Prostate gland (tissue), 2 donors: Measurements from ENCODE around the gene MEA1. TPM values are rescaled to one million over a fixed set of nuclear protein-coding genes. Genes with fewer than 3 reads are reported as not detected.
"Not testable (repeated sequence)": the region's sequence is repeated elsewhere in the genome, so short reads cannot be mapped to it uniquely, and the experiment has no call there.

Source experiments
- DNase-seq: peaks from one replicate; pipeline ENCODE4 v3.0.0-alpha.2; 2019; ENCODE audit warnings: low spot score
- H3K27ac ChIP-seq, 2 donors: fragments of 200-600 bp; sonication (generic); 2 replicates each; pipeline ENCODE4 v1.5.1; 2017 to 2019
- H3K27me3 ChIP-seq: fragments of 200-600 bp; sonication (generic); replicated peaks from 2 replicates; pipeline ENCODE4 v1.5.1; 2019; ENCODE audit not compliant: insufficient read depth
- H3K36me3 ChIP-seq, 2 donors: fragments of 200-600 bp; sonication (generic); 1 replicate in 1 of 2; 2 replicates in 1 of 2; pipeline versions ENCODE4 v1.5.1 to v1.8.1; 2017 to 2019
- H3K4me1 ChIP-seq: fragments of 200-600 bp; sonication (generic); replicated peaks from 2 replicates; pipeline ENCODE4 v1.5.1; 2019
- H3K4me3 ChIP-seq, 2 donors: fragments of 200-600 bp; sonication (generic); 2 replicates each; pipeline ENCODE4 v1.5.1; 2017 to 2019
- H3K9me3 ChIP-seq: fragments of 200-600 bp; sonication (generic); 2 replicates; pipeline ENCODE4 v1.5.1; 2017
- POLR2A ChIP-seq: fragments of 450-650 bp; IDR thresholded peaks from one replicate; pipeline ENCODE4 v1.6.1; 2016; ENCODE audit warnings: antibody characterized with exemption, mild to moderate bottlenecking
- POLR2AphosphoS5 ChIP-seq: sonication (generic); formaldehyde crosslinking; IDR thresholded peaks from one replicate; pipeline ENCODE4 v1.6.1; 2017; ENCODE audit warnings: antibody characterized with exemption
- WGBS: methylation state at CpG from one replicate; pipeline ENCODE4 v1.1.5; 2018; 5-methylcytosine and 5-hydroxymethylcytosine counted together
- intact Hi-C: fragments of 100-400 bp; cut with DNase I; formaldehyde crosslinking; loops from one replicate; pipeline ENCODE4 v1.14.2; 2022
- total RNA-seq, 2 donors: library from RNA; depleted of rRNA; stranded (reverse); fragments of >200 nt; gene quantifications; one replicate each; pipeline ENCODE4 v1.1.0, GENCODE V29; 2016
- TF ChIP-seq, protein P1 (sequence below), 4 experiments: fragments of 200-600 bp in 2 of 4; fragments of 450-650 bp in 2 of 4; sonication (generic) in 2 of 4; IDR thresholded peaks; 1 replicate in 3 of 4; 2 replicates in 1 of 4; pipeline ENCODE4 v1.5.1; 2016 to 2019; ENCODE audit warnings: antibody characterized with exemption in 4 of 4, mild to moderate bottlenecking in 2 of 4, moderate library complexity in 2 of 4

MEA1 gene
- total RNA-seq, 2 donors from 2014 or later: 67.9 to 95.9 TPM

- peaks cover 0 to 6% of the 10 kb centered on the region in 2 donors for H3K36me3 ChIP-seq
- H3K27ac ChIP-seq: no peak overlapping the region
- intact Hi-C loops: no loop called here
- WGBS: 92% methylated on average over 17 of the region's 17 CpGs
- no peaks in the 10 kb centered on the region for H3K27me3 ChIP-seq
- no peak overlapping the region for H3K4me3 ChIP-seq
- H3K9me3 ChIP-seq: no peaks in the 10 kb centered on the region
- TF ChIP-seq POLR2AphosphoS5: no peak
- TF ChIP-seq, protein P1, sequence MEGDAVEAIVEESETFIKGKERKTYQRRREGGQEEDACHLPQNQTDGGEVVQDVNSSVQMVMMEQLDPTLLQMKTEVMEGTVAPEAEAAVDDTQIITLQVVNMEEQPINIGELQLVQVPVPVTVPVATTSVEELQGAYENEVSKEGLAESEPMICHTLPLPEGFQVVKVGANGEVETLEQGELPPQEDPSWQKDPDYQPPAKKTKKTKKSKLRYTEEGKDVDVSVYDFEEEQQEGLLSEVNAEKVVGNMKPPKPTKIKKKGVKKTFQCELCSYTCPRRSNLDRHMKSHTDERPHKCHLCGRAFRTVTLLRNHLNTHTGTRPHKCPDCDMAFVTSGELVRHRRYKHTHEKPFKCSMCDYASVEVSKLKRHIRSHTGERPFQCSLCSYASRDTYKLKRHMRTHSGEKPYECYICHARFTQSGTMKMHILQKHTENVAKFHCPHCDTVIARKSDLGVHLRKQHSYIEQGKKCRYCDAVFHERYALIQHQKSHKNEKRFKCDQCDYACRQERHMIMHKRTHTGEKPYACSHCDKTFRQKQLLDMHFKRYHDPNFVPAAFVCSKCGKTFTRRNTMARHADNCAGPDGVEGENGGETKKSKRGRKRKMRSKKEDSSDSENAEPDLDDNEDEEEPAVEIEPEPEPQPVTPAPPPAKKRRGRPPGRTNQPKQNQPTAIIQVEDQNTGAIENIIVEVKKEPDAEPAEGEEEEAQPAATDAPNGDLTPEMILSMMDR (IDR thresholded peaks at IDR 0.05): no peak
- TF ChIP-seq POLR2A: no peak
- no peak for DNase-seq
- peaks cover 7% of the 10 kb centered on the region for H3K4me1 ChIP-seq
Observed at GRCh38 chr6:43050981-43051380, 37.2 kb upstream of the MEA1 start.

DNA sequence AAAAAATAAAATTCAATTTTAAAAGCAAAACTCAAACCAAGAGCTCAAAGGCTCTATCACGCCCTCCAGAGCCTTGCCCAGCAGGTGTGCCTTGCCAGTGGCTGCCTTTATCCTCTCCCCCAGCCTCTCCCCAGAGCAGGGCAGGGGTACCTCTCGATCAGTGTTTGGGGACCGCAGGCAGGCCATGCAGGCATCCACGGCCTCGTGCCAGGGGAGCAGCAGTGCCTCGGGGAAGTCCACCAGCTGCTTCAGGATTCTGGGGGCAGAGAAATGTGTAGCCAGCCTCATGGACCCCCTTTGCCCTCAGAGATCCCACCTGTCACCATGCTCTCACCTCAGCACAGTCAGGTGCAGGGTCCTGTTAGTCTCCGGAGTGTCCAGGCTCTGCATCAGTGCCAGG, 34.3 kb upstream of the MEA1 start:
- peaks cover 0 to 5% of the 10 kb centered on the region in 2 donors for H3K36me3 ChIP-seq
- DNase-seq: no peak
- H3K4me1 ChIP-seq: peaks cover 7% of the 10 kb centered on the region
- intact Hi-C loops: no loop called here
- TF ChIP-seq POLR2A (no peak), POLR2AphosphoS5 (no peak)
- TF ChIP-seq, protein P1 (IDR thresholded peaks at IDR 0.05): no peak
- WGBS: 86% methylated on average over 7 of the region's 7 CpGs
- H3K9me3 ChIP-seq: no peaks in the 10 kb centered on the region
- no peak overlapping the region for H3K27ac ChIP-seq
- no peaks in the 10 kb centered on the region for H3K27me3 ChIP-seq
- no peak overlapping the region for H3K4me3 ChIP-seq

DNA sequence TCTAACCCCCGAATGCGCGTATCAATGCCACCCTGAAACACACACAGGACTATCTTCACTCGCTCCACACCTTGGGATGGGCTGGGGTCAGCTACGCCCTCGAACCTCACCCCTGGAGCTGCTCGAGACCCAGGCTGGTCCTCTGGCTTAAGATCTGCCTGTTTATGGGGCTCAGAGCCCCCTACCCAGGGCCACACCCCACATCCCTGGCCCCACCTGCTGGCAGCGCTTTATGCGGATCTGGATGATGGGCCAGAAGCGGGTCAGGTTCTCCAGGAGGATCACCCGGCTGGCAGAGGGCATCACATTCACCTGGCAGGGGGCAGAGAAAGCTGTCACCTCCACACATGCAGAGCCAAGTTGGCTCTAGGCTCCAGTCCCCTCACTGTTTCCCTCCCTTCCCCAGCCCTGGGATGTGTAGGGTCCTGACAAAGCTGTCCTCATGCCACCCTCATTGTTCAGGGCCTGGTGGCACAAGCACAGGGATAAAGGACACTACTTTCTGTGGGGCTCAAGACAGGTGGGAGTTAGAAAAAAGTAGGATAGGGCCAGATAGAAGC, 31.7 kb upstream of the MEA1 start:
- Histone ChIP-seq H3K4me3 (no peak overlapping the region), H3K9me3 (no peaks in the 10 kb centered on the region), H3K27me3 (no peaks in the 10 kb centered on the region), H3K36me3 (peaks cover 7 to 8% of the 10 kb centered on the region in 2 donors), H3K4me1 (no peaks in the 10 kb centered on the region), H3K27ac (no peak overlapping the region)
- DNase-seq: no peak
- intact Hi-C loops: no loop called here
- TF ChIP-seq, protein P1 (IDR thresholded peaks at IDR 0.05): no peak
- TF ChIP-seq POLR2AphosphoS5 (no peak), POLR2A (no peak)
- 91% methylated on average over 11 of the region's 11 CpGs for whole genome bisulfite sequencing

- TF ChIP-seq, protein P1 (IDR thresholded peaks at IDR 0.05): no peak
- TF ChIP-seq POLR2A (no peak), POLR2AphosphoS5 (no peak)
- H3K9me3 ChIP-seq: no peaks in the 10 kb centered on the region
- 83% methylated on average over 9 of the region's 9 CpGs for WGBS
- H3K36me3 ChIP-seq: peaks cover 7 to 14% of the 10 kb centered on the region in 2 donors
- H3K27ac ChIP-seq: no peak overlapping the region
- no peaks in the 10 kb centered on the region for H3K4me1 ChIP-seq
- H3K4me3 ChIP-seq: no peak overlapping the region
- no peaks in the 10 kb centered on the region for H3K27me3 ChIP-seq
- intact Hi-C loops: no loop called here
- DNase-seq: no peak
Observed at GRCh38 chr6:43043310-43043709, 29.6 kb upstream of the MEA1 start.

DNA sequence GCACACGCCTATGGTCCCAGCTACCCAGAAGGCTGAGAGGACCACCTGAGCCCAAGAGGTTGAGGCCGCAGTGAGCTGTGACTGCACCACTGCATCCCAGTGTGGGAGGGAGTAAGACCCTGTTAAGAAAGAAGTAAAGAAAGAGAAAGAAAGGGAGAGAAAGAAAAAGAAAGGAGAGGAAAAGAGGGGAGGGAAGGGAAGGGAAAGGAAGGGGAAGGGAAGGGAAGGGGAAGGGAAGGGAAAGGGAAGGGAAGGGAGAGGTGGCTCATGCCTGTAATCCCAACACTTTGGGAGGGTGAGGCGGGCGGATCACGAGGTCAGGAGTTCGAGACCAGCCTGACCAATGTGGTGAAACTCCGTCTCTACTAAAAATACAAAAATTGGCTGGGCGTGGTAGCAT, 27.7 kb upstream of the MEA1 start:
- H3K27me3 ChIP-seq, DNase-seq, H3K27ac ChIP-seq, H3K4me1 ChIP-seq, H3K9me3 ChIP-seq, H3K4me3 ChIP-seq, intact Hi-C loops: not testable (repeated sequence)
- 94% methylated on average over 8 of the region's 8 CpGs for WGBS
- peaks cover 7 to 14% of the 10 kb centered on the region in 2 donors for H3K36me3 ChIP-seq
